DMS114 treated with DMSO at 0.1 percent for 48 hours (cell line): ENCODE data around the gene DKK3.

ENCODE experiments used
- DNase-seq: peaks from one replicate; lab custom pipeline; 2025; ENCODE audit not compliant: unreplicated experiment; lab: John Stamatoyannopoulos, UW

Gene DKK3

DNA sequence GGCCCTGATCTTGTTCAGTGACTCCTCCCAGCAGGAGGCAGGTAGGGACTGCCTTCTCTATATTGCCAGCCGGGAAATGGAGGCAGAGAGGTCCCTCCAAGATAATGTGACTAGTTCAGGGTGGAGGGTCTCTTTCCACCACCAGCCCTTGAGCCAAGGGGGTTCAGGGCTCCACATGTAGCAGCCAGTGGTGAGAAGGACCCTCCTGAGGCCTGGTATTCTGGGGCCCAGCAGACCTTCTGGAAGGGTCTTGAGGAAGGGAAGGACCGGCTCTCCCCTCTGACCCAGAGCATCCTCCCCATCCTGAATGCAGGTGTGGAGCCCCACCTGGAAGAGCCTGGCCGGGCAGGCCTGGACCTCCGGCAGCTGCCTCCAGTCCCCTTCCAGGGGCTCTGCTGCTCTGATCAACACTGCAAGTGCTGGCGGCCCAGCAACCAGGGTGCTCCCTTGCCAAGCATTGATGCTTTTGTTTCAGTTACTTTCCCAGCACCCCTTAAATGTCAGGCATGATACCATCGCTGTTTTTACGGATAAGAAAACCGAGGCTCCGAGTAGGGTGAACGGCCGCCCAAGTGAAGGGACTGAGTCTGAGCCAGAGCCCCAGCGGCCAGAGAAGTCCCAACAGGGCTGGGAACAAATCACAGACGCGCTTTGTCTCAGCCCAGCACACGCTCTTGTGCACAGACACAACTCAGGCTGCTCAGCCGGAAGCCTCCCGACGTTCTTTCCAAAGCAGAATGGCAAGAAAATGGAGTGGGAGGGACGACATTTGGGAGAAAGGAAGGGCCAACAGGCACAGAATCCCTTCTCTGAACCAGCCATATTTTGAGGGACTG lies 38.8 kb downstream of the DKK3 start:
- no peak for DNase-seq

DNA sequence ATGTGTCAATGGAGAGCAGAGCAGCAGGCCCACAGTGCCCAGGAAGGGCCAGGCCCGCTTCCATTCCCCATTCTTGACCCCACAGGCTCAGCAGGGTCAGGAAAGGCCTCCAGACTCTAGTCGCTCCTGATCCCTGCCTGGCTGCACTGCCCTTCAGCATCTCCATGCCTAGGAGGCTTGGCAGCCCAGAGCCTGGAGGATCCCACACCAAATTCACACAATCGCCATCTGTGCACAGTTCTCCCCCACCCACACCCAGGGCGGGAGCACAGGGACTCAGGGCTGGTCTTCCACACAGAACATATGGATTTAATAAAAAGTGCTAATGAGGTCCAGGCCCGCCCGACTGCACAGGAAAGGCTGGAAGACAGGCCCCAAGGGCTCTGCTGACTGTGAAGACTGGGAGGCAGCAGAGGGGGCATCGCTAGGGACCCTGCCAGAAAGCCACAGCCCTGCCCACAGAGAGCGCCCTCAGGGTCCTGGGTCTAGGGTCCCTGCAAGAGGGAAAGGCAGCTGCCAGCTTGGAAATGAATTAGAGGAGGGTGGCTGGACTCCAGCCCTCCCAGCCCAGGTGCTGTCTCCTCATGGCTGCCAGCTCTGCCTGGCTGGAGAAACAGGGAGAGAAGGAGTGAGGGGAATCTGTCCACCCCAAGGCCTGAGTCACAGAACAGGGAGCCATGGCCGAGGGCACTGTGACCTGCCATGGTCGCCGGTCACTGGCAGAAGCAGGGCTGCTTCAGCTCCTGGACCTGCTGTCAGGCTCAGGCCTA lies 39.7 kb downstream of the DKK3 start:
- DNase-seq = no peak

DNA sequence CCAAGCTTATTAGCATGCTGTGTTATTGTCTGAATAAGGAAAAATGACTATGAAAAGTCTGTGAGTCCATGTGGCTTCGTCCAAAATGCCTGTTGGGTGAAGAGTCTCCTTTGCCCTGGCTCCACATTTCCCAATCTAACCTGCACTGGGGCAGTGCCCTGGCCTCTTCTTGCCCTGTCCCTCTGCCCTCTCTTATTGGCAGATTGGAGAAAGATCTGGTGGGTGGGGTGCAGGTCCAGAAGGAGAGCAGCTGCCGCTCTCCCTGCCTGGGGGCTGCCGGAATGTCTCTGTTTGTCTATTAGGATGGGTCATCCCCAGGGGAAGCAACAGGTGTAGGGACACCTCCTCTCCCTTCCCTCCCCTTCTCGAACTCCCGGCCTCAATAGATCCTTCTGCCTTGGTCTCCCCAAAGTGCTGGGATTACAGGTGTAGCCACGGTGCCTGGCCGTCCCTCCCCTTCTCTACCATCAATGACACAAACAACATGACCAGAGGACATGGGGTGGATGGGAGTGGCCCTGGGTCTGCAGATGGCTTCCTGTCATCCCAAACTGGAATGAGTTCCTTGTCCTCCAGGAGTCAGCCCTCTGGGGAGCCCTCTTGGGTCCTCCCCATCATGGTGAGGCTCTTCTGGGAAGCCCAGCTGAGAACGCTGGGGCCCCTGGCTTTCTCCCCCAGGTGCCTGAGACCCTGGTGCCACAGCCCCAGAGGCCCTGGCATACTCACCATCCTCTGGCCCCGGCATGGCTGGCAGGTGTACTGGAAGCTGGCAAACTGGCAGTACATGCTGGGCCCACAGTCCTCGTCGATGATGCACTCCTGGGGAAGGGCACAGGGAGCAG lies 40.5 kb downstream of the DKK3 start:
- DNase-seq = no peak

DNA sequence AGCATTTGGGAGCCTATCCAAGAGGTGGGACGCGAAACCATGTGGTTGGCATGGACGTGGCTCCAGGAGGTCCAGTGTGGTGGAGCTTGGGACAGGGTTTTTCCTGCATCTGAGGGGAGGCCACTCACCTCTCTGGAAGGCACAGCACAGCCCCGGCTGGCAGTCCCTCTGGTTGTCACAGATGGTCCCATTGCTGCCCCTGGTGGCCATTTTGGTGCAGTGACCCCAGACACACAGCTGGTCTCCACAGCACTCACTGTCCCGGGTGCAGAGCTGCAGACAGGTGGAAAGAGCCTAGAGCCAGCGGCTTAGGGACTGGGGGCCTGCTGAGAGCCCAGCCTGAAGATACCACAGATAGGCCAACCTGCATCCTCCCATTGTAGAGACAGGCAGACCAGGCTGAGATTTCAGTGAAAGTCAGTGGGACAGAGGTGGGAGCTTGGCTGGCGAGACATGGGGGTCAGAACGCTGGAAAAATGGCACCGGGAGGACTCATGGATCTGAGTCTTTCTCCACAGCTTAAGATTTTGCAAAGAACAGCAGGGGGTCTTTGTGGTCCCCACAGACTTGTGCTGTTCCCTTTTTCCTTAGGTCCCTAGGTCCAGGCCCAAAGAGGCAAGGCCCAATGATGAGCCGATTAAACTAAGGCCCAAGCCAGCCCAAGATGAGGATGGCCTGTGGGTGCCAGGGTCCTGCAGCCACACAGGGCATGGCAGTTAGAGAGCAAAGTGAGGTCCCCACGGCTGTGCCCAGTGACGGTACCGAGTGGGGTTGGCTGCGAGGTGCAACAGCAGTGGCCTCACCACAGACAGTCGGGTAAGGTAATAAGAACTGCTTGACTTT lies 41.4 kb downstream of the DKK3 start:
- DNase-seq = peak; percentile 1

DNA sequence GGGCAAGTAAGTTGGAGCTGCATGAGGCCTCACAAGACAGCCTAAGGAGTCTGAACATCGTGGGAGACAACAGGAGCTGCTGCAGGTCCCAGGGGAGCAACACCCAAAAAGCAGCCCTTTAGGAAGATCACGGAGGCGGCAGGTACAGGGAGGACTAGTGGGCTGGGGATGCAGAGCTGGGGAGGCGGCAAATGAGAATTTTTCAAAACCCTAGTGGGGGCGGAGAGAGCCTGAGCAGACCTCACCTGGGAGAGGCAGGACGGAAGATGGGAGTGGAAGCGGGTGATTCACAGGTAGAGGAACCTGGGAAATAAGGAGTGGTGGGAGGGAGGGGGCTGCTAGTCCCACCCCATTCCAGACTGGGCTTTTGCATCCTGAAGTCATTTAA lies 42.1 kb downstream of the DKK3 start:
- no peak for DNase-seq

DNA sequence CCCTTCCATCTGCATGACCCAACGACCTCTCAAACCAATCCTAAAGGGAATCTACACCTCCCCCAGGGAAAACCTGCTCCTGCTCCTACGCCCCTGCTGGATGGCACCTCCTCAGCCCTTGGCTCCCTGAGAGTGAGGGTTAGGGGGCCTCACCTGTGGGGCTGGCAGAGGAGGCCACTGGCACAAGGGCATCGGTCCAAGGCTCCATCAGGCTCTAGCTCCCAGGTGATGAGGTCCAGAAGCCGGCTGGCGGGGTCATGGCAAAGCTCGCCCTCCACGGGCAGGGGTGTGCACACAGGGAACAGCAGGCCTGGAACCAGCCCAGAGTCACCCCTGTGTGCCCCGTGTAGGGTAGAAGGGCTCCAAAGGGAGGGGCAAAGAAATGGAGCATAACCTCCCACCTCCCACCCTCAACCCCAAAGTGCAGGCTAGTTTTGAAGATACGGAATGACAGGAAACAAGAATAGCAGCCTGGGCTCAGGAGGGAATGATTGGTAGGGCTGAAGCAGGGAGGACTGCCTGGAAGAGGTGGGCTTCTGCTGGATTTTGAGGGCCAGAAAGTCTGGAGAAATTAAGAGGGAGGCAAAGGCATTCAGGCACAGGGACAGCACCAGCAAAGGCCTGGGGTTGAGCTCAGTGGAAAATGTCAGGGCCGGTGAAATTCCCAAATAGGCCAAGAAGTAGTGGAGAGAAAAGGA lies 42.6 kb downstream of the DKK3 start:
- DNase-seq = no peak

DNA sequence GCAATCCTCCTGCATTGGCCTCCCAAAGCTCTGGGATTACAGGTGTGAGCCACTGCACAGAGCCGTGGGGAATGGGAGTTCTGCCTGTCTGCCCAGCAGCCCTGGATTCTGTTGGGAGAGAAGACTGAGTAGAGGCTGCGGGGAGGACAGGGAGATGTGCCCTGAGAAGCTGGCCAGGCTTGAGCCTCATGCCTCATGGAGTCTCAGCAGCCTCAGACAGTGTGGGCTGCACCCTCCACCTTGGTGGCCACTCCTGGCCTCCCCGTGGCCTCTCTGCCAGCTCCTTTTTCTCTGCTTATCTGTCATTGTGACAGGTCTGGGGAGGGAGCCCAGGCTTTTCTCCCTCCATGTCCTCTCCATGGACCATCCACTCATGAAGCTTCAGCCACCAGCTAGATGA lies 43.2 kb downstream of the DKK3 start:
- no peak for DNase-seq

DNA sequence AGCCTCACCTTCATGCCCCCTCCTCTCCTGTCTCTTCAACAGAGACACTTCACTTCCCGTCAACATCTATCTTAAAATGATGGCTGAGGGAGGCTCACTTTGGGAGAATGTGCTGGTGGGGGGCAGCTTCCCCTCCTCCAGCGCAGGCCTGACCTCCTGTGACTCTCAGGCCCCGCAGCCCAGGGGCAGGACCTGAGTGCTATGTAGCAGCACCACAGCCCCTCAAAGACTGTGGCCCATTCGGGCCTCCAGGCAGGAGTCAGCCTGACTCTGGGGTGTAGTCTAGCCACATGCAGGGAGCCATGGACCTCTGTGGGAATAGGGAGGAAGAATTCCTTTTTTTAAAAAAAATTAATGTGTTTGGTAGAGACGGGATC lies 43.7 kb downstream of the DKK3 start:
- no peak for DNase-seq

DNA sequence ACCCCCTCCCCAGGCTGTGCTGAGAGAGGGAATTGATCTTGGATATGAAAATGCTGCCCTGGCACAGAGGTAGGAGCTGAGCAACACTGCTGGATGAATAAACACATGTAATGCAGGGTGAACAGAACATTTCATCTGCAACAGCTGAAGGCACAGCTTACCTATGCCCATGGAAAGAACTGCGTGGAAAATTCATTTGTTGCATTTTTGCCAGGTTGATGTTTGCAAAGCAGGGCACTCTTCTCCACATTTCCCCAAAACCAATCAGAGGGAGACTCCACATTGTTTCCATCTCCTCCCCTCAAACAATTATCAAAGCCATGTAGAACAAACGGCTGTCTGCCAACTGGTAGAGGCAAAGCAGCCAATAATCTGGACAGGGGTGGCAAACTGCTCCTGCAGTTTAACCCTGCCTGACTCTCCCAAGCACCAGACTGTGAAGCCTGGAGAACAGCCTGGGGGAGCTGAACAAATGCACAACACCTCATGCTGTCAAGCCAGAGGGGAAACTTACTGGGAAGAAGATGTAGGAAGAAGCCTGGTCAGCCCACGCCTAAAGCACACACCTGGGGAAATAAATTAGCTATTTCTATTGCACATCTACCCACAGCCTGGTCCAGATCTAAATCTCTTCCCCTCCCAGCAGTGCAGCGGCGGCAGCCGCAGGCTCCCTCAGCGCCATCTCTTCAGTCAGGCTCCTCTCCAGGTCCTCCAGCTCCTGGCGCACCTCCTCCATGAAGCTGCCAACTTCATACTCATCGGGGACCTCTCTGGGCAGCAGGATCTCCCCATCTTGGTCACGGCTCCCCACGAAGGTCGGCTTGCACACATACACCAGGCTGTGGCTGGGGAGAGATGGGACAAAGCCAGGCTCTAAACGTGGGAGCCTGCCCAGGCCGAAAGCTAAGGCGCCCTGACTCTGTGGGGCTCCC lies 44.3 kb downstream of the DKK3 start:
- no peak for DNase-seq

DNA sequence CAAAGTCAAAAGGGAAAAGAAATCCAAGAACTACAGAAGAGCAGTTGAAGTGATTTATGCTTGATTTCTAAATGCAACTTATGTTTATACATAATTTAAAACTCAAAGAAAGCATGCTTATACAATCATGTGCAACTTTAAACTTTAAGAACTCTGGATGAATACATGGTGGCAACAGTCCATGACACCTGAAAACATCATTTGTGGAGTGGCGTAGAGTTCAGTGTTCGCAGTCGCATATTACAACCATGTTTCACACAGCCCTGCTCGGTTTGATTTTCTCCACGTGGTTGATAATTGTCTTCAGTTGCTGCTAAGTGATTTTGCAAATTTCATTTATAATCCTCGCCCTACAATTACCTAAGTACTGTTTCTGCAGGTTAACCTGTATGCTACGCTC lies 45.4 kb downstream of the DKK3 start:
- no peak for DNase-seq

DNA sequence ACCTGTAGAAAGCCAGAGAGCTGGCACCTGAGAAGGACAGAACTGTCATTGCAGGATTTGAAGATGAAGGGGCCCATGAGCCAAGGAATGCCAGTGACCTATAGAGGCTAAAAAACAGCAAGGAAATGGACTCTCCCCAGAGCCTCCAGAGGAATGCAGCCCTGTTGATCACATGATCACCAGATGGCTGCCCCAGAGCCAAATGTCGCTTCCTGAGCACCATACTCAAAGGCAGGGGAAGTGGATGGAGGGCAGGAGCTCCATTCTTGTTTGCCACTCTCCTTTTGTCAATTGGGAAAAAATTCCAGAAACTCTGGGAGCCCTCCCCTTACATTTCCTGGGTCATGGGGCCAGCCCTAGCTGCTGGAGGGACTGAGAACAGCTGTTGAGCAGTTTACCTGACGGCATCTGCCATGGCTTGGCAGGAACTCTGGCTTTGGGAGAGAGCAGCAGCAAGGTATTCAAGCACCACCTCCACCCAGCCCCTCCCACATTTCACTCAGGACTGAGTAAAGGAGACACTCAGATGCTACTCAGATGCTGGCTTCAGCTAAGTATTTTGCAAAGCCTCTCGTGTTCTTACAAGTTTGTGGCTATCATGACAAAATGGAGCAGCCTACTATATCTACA lies 46.9 kb downstream of the DKK3 start:
- DNase-seq = no peak

DNA sequence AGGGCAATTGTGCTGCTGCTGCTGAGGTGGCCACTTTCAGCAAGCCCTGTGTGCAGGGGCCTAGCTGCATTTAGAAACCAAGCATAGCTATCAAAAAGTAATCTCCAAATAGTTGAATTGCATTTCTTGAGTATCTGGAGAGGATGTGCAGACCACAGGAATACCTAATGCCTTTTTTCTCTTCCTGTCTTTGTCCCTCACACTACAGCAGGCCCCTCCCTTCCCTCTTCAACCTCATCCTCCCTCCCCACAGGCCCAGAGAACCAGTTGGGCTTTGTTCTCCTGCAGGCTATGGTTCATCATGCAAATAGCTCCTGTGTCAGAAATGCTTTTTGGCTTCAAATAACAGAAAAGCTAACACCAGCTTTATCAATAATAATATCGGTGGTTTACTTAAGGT lies 47.7 kb downstream of the DKK3 start:
- no peak for DNase-seq

DNA sequence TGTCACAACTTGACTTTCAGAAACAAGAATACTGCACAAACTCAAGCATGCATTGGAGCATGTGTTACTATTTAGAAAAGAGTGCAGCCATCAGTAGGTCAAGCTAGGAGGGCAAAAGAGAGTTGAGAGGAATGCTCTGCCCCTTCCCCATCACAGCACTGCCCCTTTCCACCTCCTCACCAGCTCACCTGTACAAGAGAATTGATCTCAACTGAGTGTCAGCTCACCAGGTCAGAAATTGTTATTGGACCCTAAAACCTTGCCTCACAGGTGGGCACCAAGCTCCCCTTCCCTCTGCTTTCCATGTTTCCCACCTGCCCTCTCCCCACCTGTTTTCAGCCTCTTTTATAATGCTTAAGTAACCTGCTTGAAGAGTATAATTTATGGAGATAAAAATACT lies 48.8 kb downstream of the DKK3 start:
- DNase-seq = no peak

DNA sequence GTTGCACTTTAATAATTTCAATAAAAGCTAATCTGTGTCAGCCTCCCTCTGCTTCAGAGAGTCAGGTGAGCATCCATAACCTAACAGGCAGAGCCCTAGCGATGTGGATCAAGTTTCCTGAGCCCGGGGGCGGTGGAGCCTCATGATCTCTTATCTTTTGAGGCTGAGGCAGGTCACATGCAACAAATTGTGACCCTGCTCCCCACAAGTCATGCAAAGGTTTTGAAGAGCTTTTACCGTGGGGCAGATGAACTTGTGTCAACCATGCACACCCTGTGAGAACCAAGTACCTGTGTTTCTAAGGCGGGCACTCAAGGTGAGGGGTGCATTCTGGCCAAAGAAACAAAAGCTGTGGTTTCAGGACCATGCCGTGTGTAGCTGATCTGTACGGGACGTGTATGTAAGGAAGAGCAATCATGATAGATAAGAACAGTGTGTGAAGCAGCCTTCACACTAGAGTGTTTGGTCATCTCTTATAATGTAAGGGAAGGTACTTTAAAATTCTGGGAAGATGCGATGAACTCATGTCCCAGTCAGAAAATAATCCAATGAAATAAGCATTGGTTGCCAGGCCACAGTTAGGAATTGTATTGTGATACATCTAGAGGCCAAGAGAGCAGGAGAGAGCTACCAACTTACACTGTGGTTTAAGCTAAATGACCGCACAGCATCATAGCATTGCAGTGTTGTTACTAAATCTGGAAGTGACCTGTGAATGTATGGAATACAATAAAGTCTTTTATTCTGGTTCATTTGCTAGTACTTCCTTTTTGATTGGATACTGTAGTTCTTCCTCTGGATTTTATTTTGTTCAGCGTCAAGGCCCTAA lies 49.8 kb downstream of the DKK3 start:
- no peak for DNase-seq

DNA sequence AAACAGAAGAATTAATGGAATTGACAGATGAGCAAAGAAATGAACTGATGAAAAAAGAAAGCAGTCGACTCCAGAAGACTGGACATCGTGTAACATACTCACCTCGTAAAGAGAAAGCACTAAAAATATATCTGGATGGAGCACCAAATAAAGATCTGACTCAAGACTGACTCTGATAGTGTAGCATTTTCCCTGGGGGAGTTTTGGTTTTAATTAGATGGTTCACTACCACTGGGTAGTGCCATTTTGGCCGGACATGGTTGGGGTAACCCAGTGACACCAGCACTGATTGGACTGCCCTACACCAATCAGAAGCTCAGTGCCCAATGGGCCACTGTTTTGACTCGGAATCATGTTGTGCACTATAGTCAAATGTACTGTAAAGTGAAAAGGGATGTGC lies 52.4 kb downstream of the DKK3 start:
- no peak for DNase-seq

DNA sequence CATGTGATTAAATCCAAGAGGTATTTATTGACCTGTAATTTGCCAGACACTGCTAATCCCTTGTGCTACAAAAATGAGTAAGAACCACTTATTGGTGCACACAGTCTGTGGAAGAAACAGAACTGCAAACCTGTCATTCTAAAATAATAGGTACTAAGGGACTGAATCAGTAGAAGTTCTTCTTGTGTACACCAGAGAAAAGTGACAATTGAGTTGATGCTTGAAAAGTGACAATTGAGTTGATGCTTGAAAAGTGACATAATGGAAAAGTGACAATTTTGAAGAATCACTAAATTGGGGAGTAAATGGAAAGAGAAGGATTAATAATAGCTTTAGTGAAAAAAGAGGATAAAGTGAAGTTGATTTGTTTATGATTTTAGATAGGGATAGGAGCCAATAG lies 56.4 kb downstream of the DKK3 start:
- no peak for DNase-seq

DNA sequence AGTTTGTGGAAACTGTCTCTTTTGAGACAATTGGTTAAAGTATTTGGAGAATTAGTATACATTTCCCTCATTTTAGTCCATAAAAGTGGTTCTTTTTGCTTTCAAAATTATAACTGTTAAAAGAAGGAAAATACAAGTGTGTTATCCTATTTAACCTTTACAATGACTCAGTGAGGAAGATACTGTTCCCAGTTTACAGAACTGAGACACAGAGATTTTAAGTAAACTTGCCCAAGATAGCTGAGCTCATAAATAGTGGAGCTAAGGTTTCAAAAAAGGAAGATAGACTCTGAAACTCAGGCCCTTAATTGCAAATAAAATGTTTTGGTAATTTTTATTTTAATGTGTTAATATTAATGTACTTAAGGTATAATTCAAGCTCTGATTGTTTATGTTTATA lies 58.9 kb downstream of the DKK3 start:
- no peak for DNase-seq
